Measurements from ENCODE around the gene SLC17A7.
"Not testable (repeated sequence)": the region's sequence is repeated elsewhere in the genome, so short reads cannot be mapped to it uniquely, and the experiment has no call there.

The SLC17A7 gene

DNA sequence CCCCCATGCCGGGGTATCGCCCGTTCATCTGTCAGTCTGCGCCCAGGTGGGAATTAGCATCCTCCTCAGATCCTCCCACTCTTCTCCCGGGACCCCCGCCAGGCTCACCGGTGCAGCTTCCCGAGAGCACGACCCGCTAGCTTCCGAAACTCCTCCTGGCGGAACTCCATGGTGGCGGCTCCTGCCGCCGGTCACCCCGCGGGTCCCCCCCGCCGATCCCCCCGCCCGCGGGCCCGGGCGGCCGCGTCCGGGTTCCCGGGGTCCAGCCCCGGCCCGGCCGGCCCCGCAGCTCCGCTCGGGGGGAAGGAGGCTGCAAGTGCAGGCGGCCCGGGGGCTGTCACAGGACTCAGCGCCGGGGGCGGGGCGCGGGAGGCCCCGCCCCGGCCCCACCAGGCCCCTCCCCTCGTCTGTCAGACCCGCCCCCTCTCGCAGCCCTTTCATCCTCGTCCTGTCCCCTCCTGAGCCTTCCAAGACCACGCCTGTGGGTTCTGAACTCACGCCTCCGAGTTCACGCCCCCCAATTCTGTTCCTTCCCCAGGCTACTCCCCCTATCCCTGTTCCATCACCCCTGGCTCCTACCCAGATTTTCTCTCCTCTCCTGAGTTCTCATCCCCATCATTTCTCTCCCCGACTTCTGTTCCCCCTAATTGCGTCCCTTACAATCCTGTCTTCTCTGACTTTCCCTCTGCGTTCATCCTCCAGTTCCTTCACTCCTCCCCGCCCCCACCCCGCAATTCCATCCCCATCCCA is at the start of gene SLC17A7:
Gene SLC17A7, minus strand, starts transcription at position 318 of the 750 bp plus-strand sequence. Its CDS starts 148 bp downstream, at position 170.
- no peak for DNase-seq

DNA sequence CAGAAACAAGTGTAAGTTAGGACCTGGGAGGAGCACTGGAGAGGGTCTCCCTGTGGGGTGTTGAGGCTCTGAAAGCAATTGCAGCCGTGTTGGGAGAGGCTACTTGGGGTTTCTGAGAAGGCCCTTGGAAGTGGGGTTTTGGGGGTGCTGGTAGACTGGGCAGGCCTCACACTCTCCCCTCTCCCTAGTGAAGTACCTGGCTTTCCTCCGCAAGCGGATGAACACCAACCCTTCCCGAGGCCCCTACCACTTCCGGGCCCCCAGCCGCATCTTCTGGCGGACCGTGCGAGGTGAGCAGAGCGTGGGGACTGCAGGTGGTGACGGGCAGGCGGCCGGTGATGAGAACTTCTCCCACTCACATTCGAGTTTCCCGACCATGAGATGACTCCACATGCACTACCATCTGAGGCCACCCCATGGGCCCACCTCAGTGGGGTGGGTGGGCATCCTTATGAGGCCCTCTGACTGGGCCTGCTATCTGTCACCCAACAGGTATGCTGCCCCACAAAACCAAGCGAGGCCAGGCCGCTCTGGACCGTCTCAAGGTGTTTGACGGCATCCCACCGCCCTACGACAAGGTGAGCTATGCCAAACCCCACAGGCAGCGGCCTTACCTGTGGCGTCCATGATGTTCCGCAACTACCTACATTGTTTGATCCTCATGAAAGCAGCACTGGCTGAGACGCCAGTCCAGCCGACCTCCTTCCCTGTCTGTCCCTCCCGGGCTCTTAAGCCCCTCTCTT is 49.1 kb upstream of the SLC17A7 start:
- no peak for DNase-seq

DNA sequence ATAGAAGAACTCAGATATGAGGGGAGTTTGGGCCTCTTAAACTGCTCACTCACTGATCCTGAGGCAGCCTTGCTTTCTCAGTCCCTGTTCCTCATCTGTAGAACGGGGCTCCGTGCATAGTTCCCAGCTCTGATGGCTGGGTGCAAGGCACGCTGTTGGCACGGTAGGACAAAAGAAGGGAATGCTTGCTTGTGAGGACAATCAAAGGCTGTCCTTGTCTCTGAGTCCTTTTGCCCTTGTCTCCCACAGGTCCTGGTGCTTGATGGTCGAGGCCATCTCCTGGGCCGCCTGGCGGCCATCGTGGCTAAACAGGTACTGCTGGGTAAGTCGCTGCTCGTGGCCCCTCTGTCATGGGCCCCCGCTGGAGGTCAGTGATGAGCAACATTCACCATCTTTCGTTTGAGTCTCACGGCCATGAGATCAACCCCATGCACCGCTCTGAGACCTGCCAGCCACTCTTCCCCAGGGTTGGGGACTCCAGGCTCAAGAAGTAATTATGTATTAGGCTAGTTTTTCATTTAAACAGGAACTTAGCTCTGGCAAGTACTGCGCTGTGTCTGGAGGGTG is 48.4 kb upstream of the SLC17A7 start:
- no peak for DNase-seq

DNA sequence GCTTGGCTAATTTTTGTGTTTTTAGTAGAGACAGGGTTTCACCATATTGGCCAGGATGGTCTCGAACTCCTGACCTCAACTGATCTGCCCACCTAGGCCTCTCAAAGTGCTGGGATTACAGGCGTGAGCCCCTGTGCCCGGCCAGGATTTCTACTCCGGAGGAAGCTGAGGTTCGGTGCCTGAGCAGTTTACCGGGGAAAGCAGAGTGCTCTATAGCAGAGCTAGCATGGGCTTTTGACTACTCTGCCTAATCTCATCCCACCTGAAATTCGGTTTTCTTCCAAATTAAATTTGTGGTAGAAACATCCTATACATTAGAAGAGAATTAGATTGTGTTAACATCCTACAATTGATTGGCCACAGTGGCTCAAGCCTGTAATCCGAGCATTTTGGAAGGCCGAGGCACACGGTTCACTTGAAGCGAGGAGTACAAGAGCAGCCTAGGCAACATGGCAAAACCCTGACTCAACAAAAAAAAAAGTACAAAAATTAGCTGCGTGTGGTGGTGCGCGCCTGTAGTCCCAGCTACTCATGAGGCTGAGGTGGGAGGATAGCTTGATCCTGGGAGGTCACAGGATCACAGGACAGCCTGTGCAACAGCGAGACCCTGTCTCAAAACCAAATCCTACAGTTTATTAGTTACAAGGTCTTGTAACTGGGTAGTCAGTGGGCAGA is 47.7 kb upstream of the SLC17A7 start:
- no peak for DNase-seq

DNA sequence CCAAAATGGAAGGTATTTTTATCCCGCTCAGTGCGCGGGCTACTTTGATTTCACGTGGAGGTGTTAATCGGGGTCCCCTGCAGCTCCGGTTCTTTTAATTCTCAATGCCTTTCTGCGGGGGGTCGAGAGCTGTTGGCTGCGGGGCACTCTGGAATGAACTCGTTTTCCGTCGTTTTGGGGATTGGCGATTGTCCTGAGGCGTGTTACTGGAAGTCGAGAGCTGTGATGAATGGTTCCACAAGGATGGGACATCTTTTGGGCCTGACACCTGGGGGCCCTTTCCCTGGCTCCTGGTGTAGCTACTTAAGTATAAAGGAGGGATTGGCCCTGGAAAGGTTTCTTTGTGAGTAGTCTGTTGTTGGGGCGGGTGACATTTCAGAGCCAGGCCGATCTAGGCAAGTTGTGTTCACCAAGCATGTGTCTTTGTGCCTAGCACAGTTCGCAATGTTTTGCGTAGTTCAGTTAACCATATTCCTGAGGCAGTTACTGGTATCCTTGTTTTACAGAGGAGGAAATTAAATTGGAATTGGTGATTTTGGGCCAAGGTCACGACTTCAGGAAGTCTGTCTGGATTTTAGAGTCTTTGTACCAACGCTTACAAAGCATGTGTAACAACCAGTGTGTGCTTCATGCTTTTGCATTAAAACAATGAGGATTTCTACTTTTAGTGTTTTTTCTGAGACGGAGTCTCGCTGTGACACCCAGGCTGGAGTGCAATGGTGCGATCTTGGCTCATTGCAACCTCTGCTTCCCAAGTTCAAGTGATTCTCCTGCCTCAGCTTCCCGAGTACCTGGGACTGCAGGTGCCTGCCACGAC is 46.9 kb upstream of the SLC17A7 start:
- no peak for DNase-seq

DNA sequence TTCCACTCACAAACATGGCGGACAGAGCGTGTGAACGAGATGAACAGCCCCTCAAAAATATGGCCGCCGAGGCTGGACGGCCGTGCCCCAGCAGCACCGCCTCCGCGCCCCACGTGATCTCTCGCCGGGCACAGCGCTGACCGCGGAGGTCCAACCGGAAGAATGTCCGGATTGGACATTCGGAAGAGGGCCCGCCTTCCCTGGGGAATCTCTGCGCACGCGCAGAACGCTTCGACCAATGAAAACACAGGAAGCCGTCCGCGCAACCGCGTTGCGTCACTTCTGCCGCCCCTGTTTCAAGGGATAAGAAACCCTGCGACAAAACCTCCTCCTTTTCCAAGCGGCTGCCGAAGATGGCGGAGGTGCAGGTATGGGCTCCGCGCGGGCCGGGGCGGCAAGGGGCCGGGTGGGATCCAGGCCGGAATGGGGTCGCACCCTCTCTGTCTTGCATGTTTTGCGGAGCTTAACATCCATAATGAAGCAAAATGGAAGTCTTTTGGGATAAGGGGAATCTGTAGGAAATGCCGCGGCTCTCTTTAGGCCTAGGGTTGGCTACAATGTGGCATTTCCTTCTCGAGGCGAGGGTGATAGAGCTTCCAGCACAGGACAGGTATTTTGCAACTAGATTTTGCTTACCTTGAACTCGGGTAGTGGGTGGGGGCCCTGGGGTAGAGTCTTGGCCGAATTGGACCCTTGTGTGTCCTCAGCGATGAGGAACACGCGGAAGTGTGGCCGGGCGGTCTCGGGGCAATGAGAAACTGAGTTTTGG is 46.1 kb upstream of the SLC17A7 start, which contains the start of gene RPL13A:
Gene RPL13A, plus strand, starts transcription at position 332 of the 769 bp plus-strand sequence. Its CDS starts 22 bp downstream, at position 354.
- peak; percentile 98 for DNase-seq

DNA sequence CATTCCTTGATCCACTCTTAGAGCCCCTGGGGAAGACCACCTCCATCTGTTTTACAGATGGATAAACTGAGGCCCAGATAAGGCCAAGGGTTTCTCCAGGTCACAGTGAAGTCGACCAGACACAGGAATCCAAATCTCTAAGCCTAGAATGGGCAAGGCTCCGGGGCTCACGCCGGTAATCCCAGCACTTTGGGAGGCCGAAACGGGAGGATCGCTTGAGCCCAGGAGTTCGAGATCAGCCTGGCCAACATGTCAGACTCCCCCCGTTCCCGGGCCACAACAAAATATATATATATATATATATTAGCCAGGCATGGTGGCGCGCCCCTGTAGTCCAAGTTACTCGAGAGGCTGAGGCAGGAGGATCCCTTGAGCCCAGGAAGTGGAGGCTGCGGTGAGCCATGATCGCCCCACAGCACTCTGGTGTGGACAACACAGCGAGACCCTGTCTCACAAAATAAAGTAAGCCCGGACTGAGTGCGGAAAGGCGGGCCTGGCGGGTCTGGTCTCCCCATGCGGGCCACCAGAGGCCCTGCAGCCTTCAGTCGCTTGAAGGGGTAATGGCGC is 45.5 kb upstream of the SLC17A7 start:
- no peak for DNase-seq

DNA sequence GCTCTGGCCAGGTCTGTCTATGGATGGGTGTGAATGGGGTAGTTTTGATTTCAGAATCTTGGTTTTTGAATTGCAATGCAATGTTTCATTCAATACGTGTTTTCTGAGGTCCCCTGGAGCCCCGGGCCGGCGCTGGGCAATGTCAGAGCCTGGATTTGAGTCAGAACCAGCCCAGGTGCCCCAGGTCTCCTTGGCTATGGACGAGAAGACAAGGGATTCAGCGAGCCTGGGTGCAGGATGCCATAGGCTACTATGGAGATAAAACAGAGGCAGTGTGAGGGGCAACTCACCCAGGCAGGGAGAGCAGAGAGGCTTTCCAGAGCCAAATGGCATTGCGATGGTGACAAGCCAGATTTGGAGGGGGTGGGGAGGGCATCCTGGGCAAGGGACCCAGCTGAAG is 44.9 kb upstream of the SLC17A7 start:
- no peak for DNase-seq

DNA sequence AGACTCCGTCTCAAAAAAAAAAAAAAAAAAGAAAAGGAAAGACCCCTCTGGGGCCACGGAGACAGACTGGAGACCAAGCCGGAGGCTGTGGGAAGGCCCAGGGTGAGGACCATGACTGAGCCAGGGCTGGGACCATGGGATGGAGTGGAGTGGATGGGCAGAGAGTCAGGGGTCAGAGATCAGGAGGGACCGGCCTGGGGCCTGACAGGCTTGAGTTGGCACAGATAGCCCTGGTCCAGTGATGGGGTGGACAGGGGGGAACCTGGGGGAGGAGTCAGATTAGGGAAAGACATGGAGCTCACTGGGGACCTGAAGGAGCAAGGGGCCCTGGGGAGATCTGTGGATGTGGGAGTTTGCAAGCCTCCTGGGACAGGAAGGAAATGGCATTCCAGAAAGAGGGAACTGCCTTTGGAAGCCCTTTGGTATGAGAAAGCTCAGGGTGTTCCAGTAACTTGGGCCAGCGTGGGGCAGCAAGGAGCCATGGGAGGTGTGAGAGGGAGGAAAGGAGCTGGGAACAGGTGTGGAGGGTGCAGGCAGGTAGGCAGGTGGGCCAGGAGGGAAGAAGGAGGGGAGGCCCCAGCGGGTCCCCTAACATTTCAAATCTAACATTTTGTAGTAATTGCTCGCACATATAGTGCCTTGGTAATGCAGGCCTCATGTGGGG is 39.8 kb upstream of the SLC17A7 start:
- DNase-seq = no peak

DNA sequence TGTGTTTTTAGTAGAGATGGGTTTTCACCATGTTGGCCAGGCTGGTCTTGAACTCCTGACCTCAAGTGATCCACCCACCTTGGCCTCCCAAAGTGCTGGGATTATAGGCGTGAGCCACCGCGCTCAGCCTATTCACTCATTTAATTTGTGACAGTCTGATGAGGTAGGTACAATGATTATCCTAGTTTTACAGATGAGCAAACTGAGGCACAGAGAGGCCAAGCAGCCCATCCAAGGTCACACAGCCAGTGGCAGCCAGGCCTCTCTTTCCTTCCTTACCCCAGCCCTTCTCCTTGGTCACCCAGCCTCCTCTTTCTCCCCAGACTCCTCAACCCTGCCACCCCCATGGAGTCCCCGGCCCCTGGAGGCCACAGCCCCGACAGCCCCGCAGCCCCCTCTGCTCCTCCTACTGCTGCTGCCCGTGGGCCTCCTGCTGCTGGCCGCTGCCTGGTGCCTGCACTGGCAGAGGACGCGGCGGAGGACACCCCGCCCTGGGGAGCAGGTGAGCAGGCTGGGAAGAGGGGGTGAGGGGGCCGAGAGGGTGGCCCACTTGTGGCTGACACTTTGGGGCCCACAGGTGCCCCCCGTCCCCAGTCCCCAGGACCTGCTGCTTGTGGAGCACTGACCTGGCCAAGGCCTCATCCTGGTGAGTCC is 38.8 kb upstream of the SLC17A7 start:
- DNase-seq = no peak

DNA sequence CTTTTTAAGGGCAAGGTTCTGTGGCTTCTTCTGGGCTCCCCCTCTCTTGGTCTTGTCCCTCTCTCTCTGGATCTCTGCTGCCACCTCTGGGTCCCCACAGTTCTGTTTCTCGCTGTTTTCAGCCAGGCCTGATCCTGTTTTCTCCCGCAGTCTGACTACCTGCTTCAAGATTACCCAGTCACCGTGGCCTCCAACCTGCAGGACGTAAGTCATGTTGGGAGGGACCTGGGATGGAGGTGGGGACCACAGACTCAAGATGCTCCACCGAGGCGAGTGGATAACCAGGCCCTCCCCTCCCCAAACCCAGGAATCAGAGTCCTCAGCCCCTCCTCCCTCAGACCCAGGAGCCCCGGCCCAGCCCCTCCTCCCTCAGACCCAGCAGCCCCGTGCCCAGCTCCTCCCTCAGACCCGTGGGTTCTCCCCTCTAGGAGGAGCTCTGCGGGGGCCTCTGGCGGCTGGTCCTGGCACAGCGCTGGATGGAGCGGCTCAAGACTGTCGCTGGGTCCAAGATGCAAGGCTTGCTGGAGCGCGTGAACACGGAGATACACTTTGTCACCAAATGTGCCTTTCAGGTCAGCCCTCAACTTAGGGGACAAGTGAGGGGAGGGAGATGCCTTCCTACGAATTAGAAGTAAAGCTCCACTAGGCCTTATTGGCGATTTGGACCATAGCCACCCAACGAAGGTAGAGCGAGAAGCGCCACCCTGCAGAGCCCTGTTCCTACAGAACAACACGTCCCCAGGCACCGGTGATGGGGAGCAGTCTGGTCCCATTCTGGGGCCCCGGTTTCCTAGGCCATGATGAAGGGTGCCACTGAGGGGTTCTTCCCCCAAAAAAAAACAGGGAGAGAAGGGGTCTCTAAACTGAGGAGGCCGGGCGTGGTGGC is 34.9 kb upstream of the SLC17A7 start:
- DNase-seq = peak; percentile 23

DNA sequence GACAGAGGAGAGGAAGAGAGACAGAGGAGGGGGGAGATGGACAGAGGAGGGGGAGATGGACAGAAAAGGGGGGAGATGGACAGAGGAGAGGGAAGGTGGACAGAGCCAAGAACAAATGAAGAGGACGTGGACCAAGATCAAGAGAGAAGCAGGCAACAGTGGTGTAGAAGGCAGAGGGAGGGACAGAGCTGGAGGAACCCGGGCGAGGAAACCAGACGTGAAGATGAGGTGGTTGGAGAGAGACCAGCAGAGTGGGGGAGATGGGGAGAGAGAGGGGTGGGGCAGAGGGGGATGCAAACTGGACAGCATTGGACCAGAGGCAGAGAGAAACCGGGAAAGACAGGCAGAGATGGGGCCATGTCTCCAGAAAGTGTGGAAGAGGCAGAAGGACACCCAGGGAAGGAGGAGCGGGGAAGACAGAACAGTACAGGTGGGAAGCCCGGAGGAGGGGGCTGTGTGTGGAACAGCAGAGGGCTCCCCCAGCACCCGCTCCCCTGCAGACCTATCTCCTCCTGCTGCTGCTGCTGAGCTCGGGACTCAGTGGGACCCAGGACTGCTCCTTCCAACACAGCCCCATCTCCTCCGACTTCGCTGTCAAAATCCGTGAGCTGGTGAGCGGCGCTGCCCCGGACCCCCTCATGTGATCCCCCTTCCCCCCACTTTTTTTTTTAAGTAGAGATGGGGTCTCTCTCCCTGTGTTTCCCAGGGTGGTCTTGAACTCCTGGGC is 34.0 kb upstream of the SLC17A7 start:
- no peak for DNase-seq

DNA sequence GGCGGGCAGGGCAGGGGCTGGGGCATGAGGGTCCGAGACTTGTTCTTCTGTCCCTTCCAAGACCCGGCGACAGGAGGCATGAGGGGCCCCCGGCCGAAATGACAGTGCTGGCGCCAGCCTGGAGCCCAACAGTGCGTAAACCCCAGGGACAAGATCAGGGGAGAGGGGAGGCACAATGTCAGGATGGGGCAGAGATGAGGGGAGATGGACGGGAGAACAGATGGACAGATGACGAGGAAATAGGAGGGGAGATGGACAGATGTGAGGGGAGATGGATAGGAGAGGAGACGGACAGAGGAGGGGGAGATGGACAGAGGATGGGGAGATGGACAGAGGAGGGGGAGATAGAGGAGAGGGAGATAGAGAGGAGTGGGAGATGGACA is 33.2 kb upstream of the SLC17A7 start:
- DNase-seq = no peak

DNA sequence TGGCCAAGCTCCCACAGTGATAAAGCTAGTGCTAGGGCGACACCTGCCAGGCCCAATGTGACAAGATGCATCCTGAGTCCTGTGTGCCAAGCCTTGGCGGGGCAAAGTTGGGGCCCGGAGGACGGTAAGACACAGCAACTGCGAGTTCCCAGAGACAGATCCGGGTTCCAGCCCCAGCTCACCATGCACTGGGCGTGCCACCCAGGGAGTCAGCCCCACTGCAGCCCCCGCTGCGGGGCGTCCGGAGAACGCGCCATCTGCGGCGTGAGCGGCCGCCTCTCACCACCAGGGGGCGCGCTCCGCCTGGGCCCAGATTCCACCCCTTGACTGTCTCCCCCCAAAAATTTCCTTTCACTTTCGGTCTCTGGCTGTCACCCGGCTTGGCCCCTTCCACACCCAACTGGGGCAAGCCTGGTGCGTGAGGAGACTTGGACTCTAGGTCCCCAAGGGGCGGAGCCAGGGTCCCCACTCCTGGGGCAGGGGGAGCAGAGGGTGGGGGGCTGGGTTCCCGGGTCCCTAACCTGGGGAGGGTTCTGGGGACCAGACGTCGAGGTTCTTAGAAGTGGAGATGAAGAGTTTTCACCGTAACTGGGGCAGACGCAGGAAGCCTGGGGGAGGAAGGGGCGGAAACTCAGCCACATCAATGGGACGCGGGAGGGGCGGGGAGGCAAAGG is 32.7 kb upstream of the SLC17A7 start, which contains the start of gene FLT3LG:
Gene FLT3LG, plus strand, starts transcription at position 348 of the 674 bp plus-strand sequence. CDS start 425 bp downstream, outside the sequence.
- peak; percentile 89 for DNase-seq

DNA sequence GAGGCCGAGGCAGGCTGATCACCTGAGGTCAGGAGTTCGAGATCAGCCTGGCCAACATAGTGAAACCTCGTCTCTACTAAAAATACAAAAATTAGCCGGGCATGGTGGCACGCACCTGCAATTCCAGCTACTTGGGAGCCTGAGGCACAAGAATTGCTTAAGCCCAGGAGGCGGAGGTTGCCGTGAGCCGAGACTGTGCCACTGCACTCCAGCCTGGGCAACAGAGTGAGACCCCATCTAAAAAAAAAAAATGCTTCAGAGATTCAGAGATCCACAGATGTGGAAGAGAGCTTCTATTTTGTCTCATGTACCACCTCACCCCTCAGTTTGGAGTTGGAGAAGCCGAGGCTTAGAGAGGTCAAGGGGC is 32.2 kb upstream of the SLC17A7 start:
- not testable (repeated sequence) for DNase-seq

DNA sequence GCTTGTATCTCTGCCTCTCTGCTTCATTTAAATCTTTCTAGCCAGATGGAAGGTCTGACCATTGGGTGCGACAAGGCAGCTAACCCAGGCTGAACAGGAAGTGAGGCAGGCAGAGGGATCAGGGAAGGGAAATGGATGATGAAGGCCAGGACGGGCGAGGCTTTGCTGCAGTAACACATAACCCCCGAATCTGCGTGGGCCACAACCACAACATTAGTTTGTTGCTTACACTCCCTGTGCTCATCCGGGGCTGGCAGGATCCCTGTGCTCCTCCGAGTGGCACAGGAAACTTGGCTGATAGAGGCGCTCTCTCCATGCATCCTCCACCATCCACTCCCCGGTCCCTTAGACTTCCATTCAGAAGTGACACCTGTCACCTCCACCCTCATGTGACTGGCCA is 31.6 kb upstream of the SLC17A7 start:
- DNase-seq = no peak

DNA sequence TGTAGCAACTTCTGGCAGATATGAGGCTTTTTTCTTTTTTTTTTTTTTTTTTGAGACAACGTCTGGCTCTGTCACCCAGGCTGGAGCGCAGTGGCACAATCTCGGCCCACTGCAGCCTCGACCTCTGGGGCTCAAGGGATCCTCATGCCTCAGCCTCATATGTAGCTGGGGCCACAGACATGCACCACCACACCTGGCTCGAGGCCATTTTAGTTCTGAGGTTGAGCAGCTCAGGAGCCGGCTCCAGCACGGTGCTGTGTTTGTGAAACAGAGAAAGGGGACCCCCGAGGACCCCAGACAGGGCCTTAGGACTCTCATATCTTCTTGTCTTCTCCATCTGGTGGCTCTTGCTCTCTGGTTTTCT is 29.3 kb upstream of the SLC17A7 start:
- no peak for DNase-seq
